ENCODE measurements around the gene PCDHGC3. TPM values are rescaled to one million over a fixed set of nuclear protein-coding genes. Genes with fewer than 3 reads are reported as not detected.

Gene PCDHGC3
- total and polyA plus RNA-seq, 9 of the 15 experiments (the other 6 are each of a cell fraction or from before 2014, with no cell fraction given): 0.07 TPM; not detected in 8

DNA sequence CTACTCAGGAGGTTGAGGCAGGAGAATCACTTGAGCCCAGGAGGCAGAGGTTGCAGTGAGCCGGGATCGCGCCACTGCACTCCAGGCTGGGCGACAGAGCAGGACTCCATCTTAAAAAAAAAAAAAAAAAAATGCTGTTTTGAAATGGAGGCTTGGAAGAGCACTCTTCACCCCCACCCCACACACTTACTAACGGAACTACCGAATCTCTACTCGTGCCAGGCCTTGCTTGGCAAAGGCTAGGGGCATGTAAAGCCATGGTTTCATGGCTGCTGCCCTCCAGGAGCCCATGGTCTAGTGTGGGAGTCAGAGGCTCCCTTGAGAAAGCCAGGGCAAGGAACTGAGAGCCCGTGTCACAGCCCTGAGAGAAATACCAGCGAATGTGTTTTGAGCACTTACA, 34.4 kb downstream of the PCDHGC3 start:
- no TSS peak for BruUV-seq (replicated peaks)
- Histone ChIP-seq H3K36me3 (ENCODE audit: control insufficient read depth, insufficient read depth, low read length) (peaks cover 21% of the 10 kb centered on the region; the same call in 2 of the 3 replicates), H3K4me3 (no peak overlapping the region), H3K9me1 (ENCODE audit: control insufficient read depth, insufficient read depth, low read length) (peaks cover 8% of the 10 kb centered on the region), H3K9me3 (replicated peaks; ENCODE audit: control insufficient read depth, insufficient read depth, low read depth, low read length) (no peaks in the 10 kb centered on the region), H2AFZ (ENCODE audit: low read depth, low read length) (no peak overlapping the region), H3K27ac (ENCODE audit: extremely low read depth, low read depth, low read length) (no peak overlapping the region), H3K4me1 (replicated peaks in 1 of 2; ENCODE audit: control insufficient read depth in 2 of 2, insufficient read depth in 2 of 2, low read length in 2 of 2) (peaks cover 5 to 17% of the 10 kb centered on the region in 2 experiments; a peak in 3 of 5 replicates), H3K79me2 (ENCODE audit: control insufficient read depth, insufficient read depth, low read length) (no peaks in the 10 kb centered on the region), H3K4me2 (ENCODE audit: insufficient read depth, low read length) (no peak overlapping the region), H3K27me3 (ENCODE audit: control insufficient read depth in 2 of 2, insufficient read depth in 2 of 2, low read length in 2 of 2) (peaks cover 4 to 12% of the 10 kb centered on the region in 2 experiments; a peak in 4 of 5 replicates), H4K20me1 (replicated peaks; ENCODE audit: control insufficient read depth, insufficient read depth, low read length) (no peaks in the 10 kb centered on the region), H3K9ac (ENCODE audit: insufficient read depth in 1 of 2, low read depth in 2 of 2, low read length in 2 of 2) (no peak overlapping the region)
- in situ Hi-C loops (cut with MboI) (no loop called here), intact Hi-C loops (cut with micrococcal nuclease) (loop anchor here (5.0 to 10.0 kb wide), 3 partner anchors 88 to 275 kb away; partner anchors contain the start of genes PCDHGA11 and PCDHGA3)
- no peak for ATAC-seq
- FAIRE-seq: no peak
- no peak for DNase-seq (ENCODE audit: extremely low read depth in 1 of 4, low spot score in 3 of 4)
- CTCF ChIA-PET (ENCODE audit: low intra/inter-chr PET ratio): no interaction called here
- POLR2A ChIA-PET: interaction anchor here (1.0 kb wide), 1 partner anchor 25 kb away, joined by 3 read pairs; the partner anchor contains the start of gene PCDHGC4
- WGBS (ENCODE audit: insufficient coverage, low coverage, missing lambda C conversion rate): 27% methylated on average over 9 of the region's 9 CpGs
- no peak for TF ChIP-seq EP300 (IDR thresholded peaks at IDR 0.05; ENCODE audit: low read length)
- TF ChIP-seq ZNF263 (CRISPR knock-in tag; IDR thresholded peaks at IDR 0.05; ENCODE audit: borderline replicate concordance): no peak
- TF ChIP-seq, protein P1, sequence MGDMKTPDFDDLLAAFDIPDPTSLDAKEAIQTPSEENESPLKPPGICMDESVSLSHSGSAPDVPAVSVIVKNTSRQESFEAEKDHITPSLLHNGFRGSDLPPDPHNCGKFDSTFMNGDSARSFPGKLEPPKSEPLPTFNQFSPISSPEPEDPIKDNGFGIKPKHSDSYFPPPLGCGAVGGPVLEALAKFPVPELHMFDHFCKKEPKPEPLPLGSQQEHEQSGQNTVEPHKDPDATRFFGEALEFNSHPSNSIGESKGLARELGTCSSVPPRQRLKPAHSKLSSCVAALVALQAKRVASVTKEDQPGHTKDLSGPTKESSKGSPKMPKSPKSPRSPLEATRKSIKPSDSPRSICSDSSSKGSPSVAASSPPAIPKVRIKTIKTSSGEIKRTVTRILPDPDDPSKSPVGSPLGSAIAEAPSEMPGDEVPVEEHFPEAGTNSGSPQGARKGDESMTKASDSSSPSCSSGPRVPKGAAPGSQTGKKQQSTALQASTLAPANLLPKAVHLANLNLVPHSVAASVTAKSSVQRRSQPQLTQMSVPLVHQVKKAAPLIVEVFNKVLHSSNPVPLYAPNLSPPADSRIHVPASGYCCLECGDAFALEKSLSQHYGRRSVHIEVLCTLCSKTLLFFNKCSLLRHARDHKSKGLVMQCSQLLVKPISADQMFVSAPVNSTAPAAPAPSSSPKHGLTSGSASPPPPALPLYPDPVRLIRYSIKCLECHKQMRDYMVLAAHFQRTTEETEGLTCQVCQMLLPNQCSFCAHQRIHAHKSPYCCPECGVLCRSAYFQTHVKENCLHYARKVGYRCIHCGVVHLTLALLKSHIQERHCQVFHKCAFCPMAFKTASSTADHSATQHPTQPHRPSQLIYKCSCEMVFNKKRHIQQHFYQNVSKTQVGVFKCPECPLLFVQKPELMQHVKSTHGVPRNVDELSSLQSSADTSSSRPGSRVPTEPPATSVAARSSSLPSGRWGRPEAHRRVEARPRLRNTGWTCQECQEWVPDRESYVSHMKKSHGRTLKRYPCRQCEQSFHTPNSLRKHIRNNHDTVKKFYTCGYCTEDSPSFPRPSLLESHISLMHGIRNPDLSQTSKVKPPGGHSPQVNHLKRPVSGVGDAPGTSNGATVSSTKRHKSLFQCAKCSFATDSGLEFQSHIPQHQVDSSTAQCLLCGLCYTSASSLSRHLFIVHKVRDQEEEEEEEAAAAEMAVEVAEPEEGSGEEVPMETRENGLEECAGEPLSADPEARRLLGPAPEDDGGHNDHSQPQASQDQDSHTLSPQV (IDR thresholded peaks at IDR 0.05): no peak
- TF ChIP-seq, protein P2, sequence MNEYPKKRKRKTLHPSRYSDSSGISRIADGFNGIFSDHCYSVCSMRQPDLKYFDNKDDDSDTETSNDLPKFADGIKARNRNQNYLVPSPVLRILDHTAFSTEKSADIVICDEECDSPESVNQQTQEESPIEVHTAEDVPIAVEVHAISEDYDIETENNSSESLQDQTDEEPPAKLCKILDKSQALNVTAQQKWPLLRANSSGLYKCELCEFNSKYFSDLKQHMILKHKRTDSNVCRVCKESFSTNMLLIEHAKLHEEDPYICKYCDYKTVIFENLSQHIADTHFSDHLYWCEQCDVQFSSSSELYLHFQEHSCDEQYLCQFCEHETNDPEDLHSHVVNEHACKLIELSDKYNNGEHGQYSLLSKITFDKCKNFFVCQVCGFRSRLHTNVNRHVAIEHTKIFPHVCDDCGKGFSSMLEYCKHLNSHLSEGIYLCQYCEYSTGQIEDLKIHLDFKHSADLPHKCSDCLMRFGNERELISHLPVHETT (CRISPR knock-in tag; conservative IDR thresholded peaks at IDR 0.05 in 1 of 2, IDR thresholded peaks at IDR 0.05 in 1 of 2): no peak
- no peak for TF ChIP-seq PCBP1 (IDR thresholded peaks at IDR 0.05; ENCODE audit: low read depth, low read length, poor library complexity, severe bottlenecking)
- TF ChIP-seq E2F3 (CRISPR knock-in tag; IDR thresholded peaks at IDR 0.05): no peak
- no peak for TF ChIP-seq CBX1 (IDR thresholded peaks at IDR 0.05; ENCODE audit: low read depth)
- TF ChIP-seq RBFOX2 (IDR thresholded peaks at IDR 0.05; ENCODE audit: low read depth, low read length): no peak
- no peak for TF ChIP-seq ILK (tag; IDR thresholded peaks at IDR 0.05; ENCODE audit: borderline replicate concordance, low read depth)
- TF ChIP-seq, protein P3, sequence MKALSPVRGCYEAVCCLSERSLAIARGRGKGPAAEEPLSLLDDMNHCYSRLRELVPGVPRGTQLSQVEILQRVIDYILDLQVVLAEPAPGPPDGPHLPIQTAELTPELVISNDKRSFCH (CRISPR knock-in tag; IDR thresholded peaks at IDR 0.05): no peak
- TF ChIP-seq, protein P3 (tag; IDR thresholded peaks at IDR 0.05): no peak
- no peak for TF ChIP-seq ZNF408 (CRISPR knock-in tag; IDR thresholded peaks at IDR 0.05; ENCODE audit: low read depth)
- TF ChIP-seq IFI16 (CRISPR knock-in tag; IDR thresholded peaks at IDR 0.05): no peak
- no peak for TF ChIP-seq MAZ (CRISPR knock-in tag; conservative IDR thresholded peaks at IDR 0.05 in 1 of 2, IDR thresholded peaks at IDR 0.05 in 1 of 2)
- no peak for TF ChIP-seq RFX1 (IDR thresholded peaks at IDR 0.05)
